Trophoblast cell (in vitro differentiated cells and primary cell): Measurements from ENCODE around the gene MAPK14.

Source experiments
- DNase-seq, 2 donors: peaks; one replicate each; pipeline ENCODE4 v3.0.0-alpha.2; 2016
- H2AFZ ChIP-seq: 2 replicates; pipeline ENCODE4 v1.6.1; 2013; ENCODE audit warnings: low read length, moderate library complexity, mild to moderate bottlenecking; ENCODE audit not compliant: insufficient read depth, poor library complexity
- H2AK5ac ChIP-seq: 2 replicates; pipeline ENCODE4 v1.6.1; 2013; ENCODE audit warnings: mild to moderate bottlenecking, low read length
- H2BK120ac ChIP-seq: 2 replicates; pipeline ENCODE4 v1.6.1; 2013; ENCODE audit warnings: low read length, mild to moderate bottlenecking, moderate library complexity; ENCODE audit not compliant: insufficient read depth, poor library complexity
- H2BK12ac ChIP-seq: 2 replicates; pipeline ENCODE4 v1.6.1; 2013; ENCODE audit warnings: mild to moderate bottlenecking, low read length, moderate library complexity
- H2BK5ac ChIP-seq: 2 replicates; pipeline ENCODE4 v1.6.1; 2013; ENCODE audit warnings: low read length, low read depth, moderate library complexity, mild to moderate bottlenecking; ENCODE audit not compliant: poor library complexity
- H3K14ac ChIP-seq: 2 replicates; pipeline ENCODE4 v1.6.1; 2013; ENCODE audit warnings: mild to moderate bottlenecking, low read length
- H3K18ac ChIP-seq: 2 replicates; pipeline ENCODE4 v1.6.1; 2013; ENCODE audit warnings: mild to moderate bottlenecking, low read length
- H3K23ac ChIP-seq: 2 replicates; pipeline ENCODE4 v1.6.1; 2013; ENCODE audit warnings: low read length
- H3K27ac ChIP-seq: 2 replicates; pipeline ENCODE4 v1.5.1; 2013; ENCODE audit warnings: low read depth, mild to moderate bottlenecking, inconsistent platforms, low read length, moderate library complexity
- H3K27me3 ChIP-seq: 2 replicates; pipeline ENCODE4 v1.6.1; 2013; ENCODE audit warnings: inconsistent platforms, mild to moderate bottlenecking, low read length, moderate library complexity; ENCODE audit not compliant: insufficient read depth
- H3K36me3 ChIP-seq, 2 experiments: 1 replicate in 1 of 2; 2 replicates in 1 of 2; pipeline ENCODE4 v1.6.1; 2013; ENCODE audit warnings: low read length in 2 of 2, mild to moderate bottlenecking in 2 of 2, moderate library complexity in 1 of 2; ENCODE audit not compliant: insufficient read depth in 2 of 2, control insufficient read depth in 1 of 2
- H3K4ac ChIP-seq: 2 replicates; pipeline ENCODE4 v1.6.1; 2013; ENCODE audit warnings: low read depth, mild to moderate bottlenecking, low read length, moderate library complexity
- H3K4me1 ChIP-seq, 2 experiments: 1 replicate in 1 of 2; 2 replicates in 1 of 2; pipeline ENCODE4 v1.6.1; 2013; ENCODE audit warnings: low read length in 2 of 2, mild to moderate bottlenecking in 2 of 2, moderate library complexity in 1 of 2; ENCODE audit not compliant: insufficient read depth in 2 of 2, control insufficient read depth in 1 of 2
- H3K4me2 ChIP-seq: 2 replicates; pipeline ENCODE4 v1.6.1; 2013; ENCODE audit warnings: inconsistent platforms, mild to moderate bottlenecking, low read length, moderate library complexity
- H3K4me3 ChIP-seq: 2 replicates; pipeline ENCODE4 v1.5.1; 2013; ENCODE audit warnings: mild to moderate bottlenecking, low read depth, low read length, inconsistent platforms
- H3K79me1 ChIP-seq: one replicate; pipeline ENCODE4 v1.6.1; 2013; ENCODE audit warnings: low read length
- H3K79me2 ChIP-seq: 2 replicates; pipeline ENCODE4 v1.6.1; 2013; ENCODE audit warnings: low read length, mild to moderate bottlenecking; ENCODE audit not compliant: control insufficient read depth, insufficient read depth, poor library complexity
- H3K9ac ChIP-seq: 2 replicates; pipeline ENCODE4 v1.6.1; 2013; ENCODE audit warnings: mild to moderate bottlenecking, low read length
- H3K9me3 ChIP-seq: 2 replicates; pipeline ENCODE4 v1.6.1; 2013; ENCODE audit warnings: low read depth, mild to moderate bottlenecking, control low read depth, inconsistent platforms, low read length; ENCODE audit not compliant: insufficient read depth
- H4K12ac ChIP-seq: 2 replicates; pipeline ENCODE4 v1.6.1; 2013; ENCODE audit warnings: low read depth, mild to moderate bottlenecking, low read length, moderate library complexity
- H4K8ac ChIP-seq: 2 replicates; pipeline ENCODE4 v1.6.1; 2013; ENCODE audit warnings: low read depth, mild to moderate bottlenecking, low read length, moderate library complexity
- H4K91ac ChIP-seq: one replicate; pipeline ENCODE4 v1.6.1; 2013; ENCODE audit warnings: low read depth, mild to moderate bottlenecking, low read length, moderate library complexity
- WGBS: extraction: QIAGEN DNeasy Blood & Tissue Kit; methylation state at CpG from one replicate; pipeline ENCODE4 v1.1.7; 2013; ENCODE audit warnings: missing lambda C conversion rate; ENCODE audit not compliant: insufficient read length, insufficient coverage; ENCODE audit errors: extremely low coverage; 5-methylcytosine and 5-hydroxymethylcytosine counted together

Gene MAPK14

GRCh38 chr6:36025260-36025931 is 2.2 kb upstream of the MAPK14 start:
- no peak overlapping the region for H3K4me2 ChIP-seq
- no peak overlapping the region for H2BK12ac ChIP-seq
- no peak overlapping the region for H3K9ac ChIP-seq
- H3K79me1 ChIP-seq = peaks cover 9% of the 10 kb centered on the region
- peaks cover 3% of the 10 kb centered on the region for H3K9me3 ChIP-seq
- DNase-seq = peak in 1 of 2 donors; percentile 52
- H3K27me3 ChIP-seq = no peaks in the 10 kb centered on the region
- no peak overlapping the region for H2BK5ac ChIP-seq
- H4K91ac ChIP-seq = no peak overlapping the region
- H3K4me1 ChIP-seq = peaks cover 8 to 9% of the 10 kb centered on the region in 2 experiments
- H3K4ac ChIP-seq = no peak overlapping the region
- H3K18ac ChIP-seq = no peak overlapping the region
- H4K8ac ChIP-seq = no peak overlapping the region
- H2AK5ac ChIP-seq = no peak overlapping the region
- peaks cover 12% of the 10 kb centered on the region for H3K79me2 ChIP-seq
- no peak overlapping the region for H3K14ac ChIP-seq
- H2AFZ ChIP-seq = no peak overlapping the region
- no peak overlapping the region for H3K4me3 ChIP-seq
- no peak overlapping the region for H3K27ac ChIP-seq
- no CpG with 5 or more reads among the region's 1 CpG for WGBS
- H3K23ac ChIP-seq = no peak overlapping the region
- no peaks in the 10 kb centered on the region for H3K36me3 ChIP-seq
- H4K12ac ChIP-seq = no peak overlapping the region
- no peak overlapping the region for H2BK120ac ChIP-seq

GRCh38 chr6:36025932-36026327 is 1.7 kb upstream of the MAPK14 start:
- no peak overlapping the region for H2AFZ ChIP-seq
- no peak overlapping the region for H3K4ac ChIP-seq
- no peak overlapping the region for H3K9ac ChIP-seq
- WGBS = no CpG with 5 or more reads among the region's 5 CpGs
- H4K12ac ChIP-seq = no peak overlapping the region
- H4K8ac ChIP-seq = no peak overlapping the region
- no peak overlapping the region for H2BK120ac ChIP-seq
- H2AK5ac ChIP-seq = no peak overlapping the region
- peaks cover 3% of the 10 kb centered on the region for H3K9me3 ChIP-seq
- no peak overlapping the region for H3K23ac ChIP-seq
- peaks cover 12% of the 10 kb centered on the region for H3K79me2 ChIP-seq
- H3K18ac ChIP-seq = no peak overlapping the region
- peaks cover 9% of the 10 kb centered on the region for H3K79me1 ChIP-seq
- no peaks in the 10 kb centered on the region for H3K27me3 ChIP-seq
- H3K27ac ChIP-seq = no peak overlapping the region
- no peak overlapping the region for H2BK12ac ChIP-seq
- peaks cover 8 to 9% of the 10 kb centered on the region in 2 experiments for H3K4me1 ChIP-seq
- no peaks in the 10 kb centered on the region for H3K36me3 ChIP-seq
- no peak overlapping the region for H3K14ac ChIP-seq
- no peak overlapping the region for H2BK5ac ChIP-seq
- H3K4me3 ChIP-seq = no peak overlapping the region
- no peak overlapping the region for H3K4me2 ChIP-seq
- DNase-seq = peak; percentile 41 to 73
- H4K91ac ChIP-seq = no peak overlapping the region

- Histone ChIP-seq H2BK120ac (peak overlapping the region; percentile 81), H2BK5ac (peak overlapping the region; percentile 80), H3K4ac (peak overlapping the region; percentile 39), H4K8ac (peak overlapping the region; percentile 92), H4K12ac (peak overlapping the region; percentile 79), H3K27ac (peak overlapping the region; percentile 84), H3K4me2 (peak overlapping the region; percentile 91), H3K23ac (peak overlapping the region; percentile 93), H3K27me3 (no peaks in the 10 kb centered on the region), H3K18ac (peak overlapping the region; percentile 89), H3K36me3 (no peaks in the 10 kb centered on the region), H4K91ac (peak overlapping the region; percentile 75), H3K4me1 (peaks cover 8 to 9% of the 10 kb centered on the region in 2 experiments), H3K79me2 (peaks cover 13% of the 10 kb centered on the region), H3K9me3 (peaks cover 3% of the 10 kb centered on the region), H3K14ac (peak overlapping the region; percentile 25), H2BK12ac (no peak overlapping the region), H3K4me3 (peak overlapping the region; percentile 100), H2AK5ac (peak overlapping the region; percentile 55), H3K79me1 (peaks cover 9% of the 10 kb centered on the region), H3K9ac (peak overlapping the region; percentile 96), H2AFZ (peak overlapping the region; percentile 87)
- DNase-seq = peak; percentile 34 to 48
- no CpG with 5 or more reads among the region's 44 CpGs for WGBS
Observed at GRCh38 chr6:36028088-36028876, 674 bp downstream of the MAPK14 start.

GRCh38 chr6:36028877-36029324 is 1.3 kb downstream of the MAPK14 start:
- Histone ChIP-seq H2AFZ (no peak overlapping the region), H4K12ac (no peak overlapping the region), H3K4ac (no peak overlapping the region), H3K9ac (no peak overlapping the region), H2AK5ac (no peak overlapping the region), H3K18ac (no peak overlapping the region), H2BK5ac (no peak overlapping the region), H3K14ac (no peak overlapping the region), H3K9me3 (peaks cover 3% of the 10 kb centered on the region), H3K79me2 (peaks cover 15% of the 10 kb centered on the region), H3K27me3 (no peaks in the 10 kb centered on the region), H3K4me1 (peaks cover 7 to 9% of the 10 kb centered on the region in 2 experiments), H2BK120ac (no peak overlapping the region), H4K8ac (no peak overlapping the region), H3K79me1 (peaks cover 9% of the 10 kb centered on the region), H3K4me2 (peak overlapping the region; percentile 91), H3K4me3 (peak overlapping the region; percentile 65), H2BK12ac (no peak overlapping the region), H3K23ac (no peak overlapping the region), H3K36me3 (no peaks in the 10 kb centered on the region), H4K91ac (no peak overlapping the region), H3K27ac (no peak overlapping the region)
- peak; percentile 45 to 71 for DNase-seq
- no CpG with 5 or more reads among the region's 13 CpGs for WGBS
